RKO (cell line): Measurements from ENCODE around the gene HOXB3.
A peak's percentile ranks its signal among the peaks of the same experiment; 100 is the strongest.
"Not testable (repeated sequence)": the region's sequence is repeated elsewhere in the genome, so short reads cannot be mapped to it uniquely, and the experiment has no call there.

Experiments
- DNase-seq: peaks from one replicate; pipeline ENCODE4 v3.0.0-alpha.2; 2016; ENCODE audit warnings: low spot score

HOXB3 gene

DNA sequence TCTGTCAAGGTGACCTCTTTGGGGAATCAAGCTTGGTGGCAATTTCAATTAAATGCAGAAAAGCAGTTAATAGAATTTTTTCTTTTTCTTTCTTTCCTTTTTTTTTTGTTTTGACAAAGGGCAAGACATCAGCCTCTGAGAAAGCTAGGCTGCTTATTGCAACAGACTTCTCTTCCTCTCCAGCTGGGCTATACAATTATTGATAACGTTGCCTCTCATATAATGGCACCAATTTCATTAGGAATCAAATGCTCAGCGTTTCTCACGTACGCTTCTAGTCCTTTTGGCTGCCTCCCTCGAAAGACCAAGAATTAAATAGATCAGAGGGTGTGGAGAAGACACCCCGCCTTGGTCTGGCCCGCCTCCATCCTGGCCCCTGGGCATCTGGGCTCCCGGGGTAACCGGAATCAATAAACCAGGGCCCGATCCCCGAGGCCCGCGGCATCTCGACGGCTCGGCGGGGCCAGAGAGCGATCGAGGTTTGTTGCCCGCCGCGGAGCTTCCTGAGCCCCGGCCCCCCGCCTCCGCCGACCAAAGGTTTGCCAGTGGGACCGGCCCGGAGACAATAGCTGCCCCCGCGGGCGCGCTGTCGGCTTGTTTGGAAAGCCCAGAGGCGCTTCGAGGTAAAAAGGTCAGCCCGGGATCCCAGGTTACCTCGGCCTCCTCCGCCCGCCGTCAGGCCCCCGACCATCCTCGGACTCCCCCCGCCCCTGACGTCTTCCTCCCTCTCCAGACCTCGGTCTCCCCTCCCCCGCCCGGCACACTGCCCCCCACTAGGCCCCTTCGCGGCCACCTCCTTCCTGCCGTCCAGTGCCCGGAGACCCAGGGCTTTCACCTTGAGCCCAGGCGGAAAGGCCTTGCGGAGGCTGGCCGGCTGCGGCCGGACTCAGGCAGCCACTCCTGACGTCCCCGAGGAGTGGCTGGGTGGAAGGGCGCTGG lies 63.2 kb downstream of the HOXB3 start:
- DNase-seq, result no peak

DNA sequence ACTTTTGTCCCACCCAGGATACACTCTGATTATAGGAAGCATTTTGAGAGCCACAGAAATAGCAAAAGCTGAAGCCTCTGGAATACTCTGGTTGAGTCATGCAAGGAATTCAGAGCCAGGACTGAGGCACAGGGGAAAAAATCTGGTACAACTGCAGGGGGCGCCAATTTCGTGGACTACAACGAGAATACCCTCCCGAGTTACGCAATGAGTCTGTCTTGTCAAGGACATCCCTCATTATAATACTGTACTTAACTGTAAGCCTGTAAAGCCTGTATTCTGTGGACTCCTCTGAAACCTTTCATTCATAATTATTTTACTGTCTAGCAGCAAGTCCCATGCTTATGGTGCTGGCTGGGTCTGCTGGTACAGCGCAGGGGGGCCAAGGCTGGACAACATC lies 67.0 kb downstream of the HOXB3 start:
- DNase-seq, result no peak

DNA sequence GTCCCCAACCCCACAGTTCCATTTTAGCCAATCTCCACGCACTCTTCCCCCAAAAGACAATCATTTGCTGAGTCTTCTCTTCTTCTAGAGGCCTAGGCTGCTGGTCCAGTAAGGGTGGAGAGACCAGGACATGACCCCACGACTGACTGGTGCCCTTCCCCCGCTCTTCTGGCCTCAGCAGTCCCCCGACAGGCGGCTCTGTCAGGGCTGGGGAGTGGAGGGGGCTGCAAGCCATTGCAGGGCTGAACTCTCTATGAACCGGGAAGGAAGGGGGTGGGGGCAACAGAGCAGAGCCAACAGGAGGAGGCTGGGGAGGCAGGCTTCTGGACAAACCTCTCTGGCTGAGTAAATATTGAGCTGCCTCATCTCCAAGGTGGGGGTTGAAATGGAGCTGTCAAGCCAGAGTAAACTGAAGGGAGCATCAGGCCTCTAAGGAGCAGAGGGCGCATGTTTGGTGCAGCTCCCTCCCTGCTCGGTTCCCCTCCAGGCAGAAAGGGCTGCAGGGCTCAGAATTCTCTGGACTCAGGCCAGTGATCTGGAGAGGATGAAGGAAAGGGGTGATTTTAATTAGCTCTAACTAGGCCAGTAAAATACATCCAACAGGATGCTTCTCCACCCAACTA lies 67.9 kb downstream of the HOXB3 start:
- DNase-seq, result no peak

DNA sequence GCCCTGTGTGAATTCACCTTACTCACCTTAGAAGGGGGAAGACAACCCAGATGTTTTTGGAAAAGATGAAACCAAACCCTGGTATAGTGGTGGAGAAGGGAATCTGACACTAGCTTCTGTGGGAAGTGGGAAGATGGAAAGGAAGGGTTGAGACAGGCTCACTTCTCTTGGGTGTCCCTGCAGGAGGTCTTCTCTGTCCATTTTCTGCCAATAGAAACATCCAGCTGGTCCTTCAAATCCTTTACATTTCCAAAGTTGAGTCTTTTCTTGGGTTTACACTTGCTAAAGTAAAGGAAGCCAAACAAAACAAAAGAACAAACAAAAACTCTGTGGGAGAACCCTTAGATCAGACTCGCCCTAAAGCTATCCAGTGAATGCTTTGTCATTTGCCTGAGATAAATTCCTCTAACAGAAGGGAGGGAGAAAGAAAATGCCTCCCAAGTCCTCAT lies 69.4 kb downstream of the HOXB3 start:
- DNase-seq, result no peak

DNA sequence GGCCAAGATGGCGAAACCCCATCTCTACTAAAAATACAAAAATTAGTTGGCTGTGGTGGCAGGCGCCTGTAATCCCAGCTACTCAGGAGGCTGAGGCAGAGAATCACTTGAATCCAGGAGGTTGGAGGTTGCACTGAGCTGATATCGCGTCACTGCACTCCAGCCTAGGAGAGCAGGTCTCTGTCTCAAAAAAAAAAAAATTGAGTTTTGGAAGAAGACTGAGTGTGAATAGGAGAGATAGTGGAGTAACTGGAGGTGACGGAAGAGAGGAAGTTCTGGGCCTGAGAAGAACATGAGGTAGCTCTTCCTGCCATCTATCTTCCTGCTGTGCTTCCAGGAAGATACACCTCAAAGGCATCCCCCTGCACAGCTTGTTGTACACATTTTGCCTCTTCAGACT lies 70.6 kb downstream of the HOXB3 start:
- no peak for DNase-seq

DNA sequence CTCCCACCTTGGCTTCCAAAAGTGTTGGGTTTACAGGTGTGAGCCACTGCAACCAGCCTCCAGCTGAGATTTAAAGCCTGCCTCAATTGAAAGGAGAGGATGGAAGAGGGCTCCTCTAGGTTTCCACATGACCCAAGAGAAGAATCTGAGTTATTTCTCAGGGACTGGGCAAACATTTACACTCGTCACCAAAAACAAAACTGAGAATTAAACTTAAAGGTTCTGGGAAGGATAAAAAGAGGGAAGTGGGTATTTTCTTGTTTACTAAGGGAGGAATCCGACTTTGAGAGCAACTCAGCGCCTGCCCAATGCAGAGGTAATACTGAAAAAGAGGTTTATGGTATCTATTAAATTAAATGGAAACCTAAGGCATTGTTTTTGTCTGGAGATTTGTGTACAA lies 72.6 kb downstream of the HOXB3 start:
- no peak for DNase-seq

DNA sequence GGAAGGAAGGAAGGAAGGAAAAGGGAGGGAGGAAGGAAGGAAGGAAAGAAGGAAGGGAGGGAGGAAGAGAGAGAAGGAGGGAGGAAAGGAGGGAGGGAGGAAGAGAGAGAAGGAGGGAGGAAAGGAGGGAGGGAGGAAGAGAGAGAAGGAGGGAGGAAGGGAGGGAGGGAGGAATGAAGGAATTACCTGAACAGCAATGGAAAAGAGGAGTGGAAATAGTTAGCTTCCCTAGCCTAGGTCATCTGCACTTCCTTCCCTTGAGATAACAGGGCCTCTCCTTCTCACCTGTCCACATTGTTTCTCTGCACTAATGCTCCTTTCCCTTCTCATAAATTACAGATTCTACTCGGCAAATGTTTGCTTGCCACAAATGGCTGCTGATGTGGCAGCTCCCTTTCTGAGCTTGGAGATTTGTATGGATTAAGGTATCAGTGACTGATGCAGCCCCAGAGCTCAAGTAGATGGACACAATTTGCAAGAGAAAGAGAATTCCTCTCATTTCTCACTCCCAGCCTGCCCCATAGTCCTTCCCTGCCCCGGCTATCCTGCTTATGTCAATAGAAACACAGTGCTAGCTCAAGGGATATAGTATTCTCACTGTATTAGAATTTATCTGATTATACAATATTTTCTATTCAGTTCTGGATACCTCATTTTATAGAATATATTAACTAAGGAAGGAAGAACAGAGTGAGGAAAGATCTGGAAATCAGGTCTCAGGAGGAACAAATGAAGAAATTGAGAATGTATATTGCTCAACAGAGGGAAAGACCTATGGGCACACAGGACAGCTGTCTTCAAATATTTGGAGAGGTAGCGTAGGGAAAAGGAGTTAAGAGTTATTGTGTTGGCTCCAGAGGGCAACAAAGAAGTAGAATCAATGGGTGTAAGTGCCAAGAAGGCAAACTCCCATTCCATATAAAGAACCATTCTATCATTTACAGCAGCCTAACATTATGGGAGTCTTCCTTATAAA lies 73.8 kb downstream of the HOXB3 start:
- no peak for DNase-seq

DNA sequence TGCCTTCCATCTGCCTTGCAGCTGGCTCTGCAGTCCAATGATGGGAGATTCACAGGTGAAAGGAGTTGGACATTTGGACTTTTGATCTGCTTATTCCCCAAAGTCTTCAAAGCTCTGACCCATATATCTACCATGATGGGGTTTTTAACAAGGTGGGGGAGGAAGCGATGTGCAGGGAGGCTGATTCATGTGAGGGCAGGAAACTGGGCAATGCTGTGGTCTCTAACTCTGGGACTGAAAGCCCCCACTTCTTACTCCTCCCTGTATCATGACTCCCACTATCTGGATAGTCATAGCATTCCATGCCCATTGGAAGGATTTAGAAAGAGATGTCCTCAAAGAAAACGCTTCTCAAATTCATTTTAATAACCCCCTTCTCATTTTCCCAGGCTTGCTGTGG lies 75.6 kb downstream of the HOXB3 start:
- no peak for DNase-seq

DNA sequence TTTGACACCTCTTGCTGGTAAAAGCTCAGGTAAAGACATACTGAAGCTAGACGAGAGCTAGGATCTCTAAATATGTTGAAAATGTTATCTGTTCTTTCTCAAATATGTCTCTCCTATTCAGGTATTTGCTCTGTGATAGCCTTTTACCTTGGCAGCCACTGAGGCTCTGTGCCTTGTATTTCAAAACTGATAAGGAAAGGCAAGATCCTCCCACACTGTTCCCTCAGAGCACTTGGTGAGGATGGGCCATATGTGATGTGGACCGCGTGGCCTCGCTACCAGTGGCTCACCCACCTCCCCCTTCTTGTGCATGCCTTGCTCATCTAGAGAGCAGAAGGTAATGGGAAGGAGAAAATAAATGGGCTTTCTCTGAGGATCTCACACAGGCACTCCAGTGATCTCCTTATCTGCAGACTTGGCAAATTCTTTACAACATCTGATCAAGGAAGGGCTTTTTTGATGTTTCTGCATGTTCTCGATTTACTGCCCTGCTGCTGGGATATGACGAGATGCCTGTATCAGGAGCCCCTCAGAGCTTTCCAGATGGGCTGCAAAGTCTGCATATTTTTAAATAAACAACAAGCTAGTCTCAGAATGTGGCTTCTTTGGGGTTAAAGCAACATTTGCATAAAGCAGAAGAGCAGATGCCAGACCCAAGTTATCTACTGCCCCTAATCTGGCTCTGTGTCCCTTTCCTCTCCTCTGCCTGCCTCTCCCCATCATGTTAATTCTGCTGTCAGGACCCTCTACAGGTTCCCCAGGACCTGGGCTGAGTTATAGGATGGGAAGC lies 76.2 kb downstream of the HOXB3 start:
- DNase-seq, result no peak

DNA sequence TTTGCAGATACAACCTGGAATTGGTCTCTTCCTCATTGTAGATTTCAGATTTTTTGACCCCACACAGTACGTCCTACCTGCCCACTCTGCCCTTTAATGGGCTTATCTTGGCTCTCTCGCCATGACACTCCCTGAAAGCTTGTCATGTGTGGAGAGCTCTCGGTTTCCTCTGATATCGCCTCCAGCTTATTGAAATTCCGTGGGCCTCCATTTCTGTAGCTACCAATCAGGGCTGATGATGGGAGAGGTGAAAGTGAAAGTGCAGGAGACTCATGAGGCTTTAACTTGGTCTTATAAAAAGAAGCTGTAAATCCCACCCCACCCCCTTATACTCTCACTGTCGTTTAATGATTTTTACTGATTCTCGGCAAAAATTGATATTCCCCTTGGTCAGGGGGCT lies 76.9 kb downstream of the HOXB3 start:
- DNase-seq, result no peak

DNA sequence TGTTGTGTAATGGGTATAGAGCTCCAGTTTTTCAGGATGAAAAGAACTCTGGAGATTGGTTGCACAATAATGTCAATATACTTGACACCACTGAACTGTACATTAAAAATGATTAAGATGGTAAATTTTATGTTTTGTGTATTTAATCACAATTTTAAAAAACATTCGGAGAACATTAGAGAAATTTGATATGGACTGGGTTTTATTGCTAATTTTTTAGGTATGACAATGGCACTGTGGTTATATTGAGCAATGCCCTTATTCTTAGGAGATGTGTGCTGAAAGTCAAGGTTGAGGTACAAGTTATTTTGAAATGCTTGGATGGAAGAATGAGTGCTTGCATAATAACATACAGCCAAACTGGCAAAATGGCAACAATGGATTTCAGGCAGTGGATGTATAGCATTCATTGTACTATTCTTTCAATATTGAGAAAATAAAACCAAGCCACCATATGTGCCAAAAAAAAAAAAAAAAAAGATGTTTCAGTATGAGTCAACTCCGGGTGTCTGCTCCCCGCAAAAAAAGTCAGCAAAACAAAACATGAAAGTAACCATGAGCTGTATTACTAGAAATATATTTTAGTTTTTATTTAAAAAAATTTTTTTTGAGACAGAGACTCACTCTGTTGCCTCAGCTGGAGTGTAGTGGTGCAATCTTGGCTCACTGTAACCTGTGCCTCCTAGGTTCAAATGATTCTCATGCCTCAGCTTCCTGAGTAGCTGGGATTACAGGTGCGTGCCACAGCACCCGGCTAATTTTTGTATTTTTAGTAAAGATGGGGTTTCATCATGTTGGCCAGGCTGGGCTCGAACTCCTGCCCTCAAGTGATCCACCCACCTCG lies 79.1 kb downstream of the HOXB3 start:
- DNase-seq, result no peak

DNA sequence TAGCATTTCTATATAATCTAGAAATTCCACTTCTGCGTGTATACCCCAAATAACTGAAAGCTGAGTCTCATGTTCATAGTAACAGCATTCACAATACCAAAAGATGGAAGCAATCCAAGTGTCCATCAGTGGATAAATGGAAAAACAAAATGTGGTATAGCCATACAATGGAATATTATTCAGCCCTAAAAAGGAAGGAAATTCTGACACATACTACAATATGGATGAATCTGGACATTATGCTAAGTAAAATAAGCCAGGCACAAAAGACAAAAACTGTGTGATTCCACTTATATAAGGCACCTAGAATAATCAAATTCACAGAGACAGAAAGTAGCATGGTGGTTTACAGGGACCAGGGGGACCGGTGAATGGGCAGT lies 79.7 kb downstream of the HOXB3 start:
- no peak for DNase-seq

DNA sequence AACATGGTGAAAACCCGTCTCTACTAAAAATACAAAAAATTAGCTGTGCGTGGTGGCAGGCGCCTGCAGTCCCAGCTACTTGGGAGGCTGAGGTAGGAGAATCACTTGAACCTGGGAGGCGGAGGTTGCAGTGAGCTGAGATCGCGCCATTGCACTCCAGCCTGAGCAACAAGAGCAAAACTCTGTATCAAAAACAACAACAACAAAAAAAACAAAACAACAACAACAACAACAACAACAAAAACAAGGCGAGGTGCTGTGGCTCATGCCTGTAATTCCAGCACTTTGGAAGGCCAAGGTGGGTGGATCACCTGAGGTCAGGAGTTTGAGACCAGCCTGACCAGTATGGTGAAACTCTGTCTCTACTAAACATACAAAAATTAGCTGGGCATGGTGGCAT lies 80.3 kb downstream of the HOXB3 start:
- not testable (repeated sequence) for DNase-seq

DNA sequence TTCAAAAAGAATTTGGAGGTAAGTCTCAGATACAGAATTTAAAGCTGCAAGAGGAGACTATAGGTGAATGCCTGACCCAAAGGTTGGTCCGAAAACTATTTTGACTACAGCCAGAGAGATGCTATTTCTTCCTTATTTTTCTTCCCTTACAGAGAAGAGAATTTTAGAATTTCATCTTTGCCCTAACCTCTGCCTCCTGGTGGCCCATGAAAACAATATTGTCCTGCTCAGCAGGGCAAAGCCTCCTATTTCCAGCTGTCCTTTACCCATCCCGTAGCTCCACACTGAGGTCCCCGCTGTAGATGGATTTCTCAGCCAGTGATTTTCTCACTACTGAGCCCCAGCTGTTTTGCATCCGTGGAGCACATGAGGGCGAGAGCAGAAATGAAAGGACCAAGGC lies 83.8 kb downstream of the HOXB3 start:
- no peak for DNase-seq

DNA sequence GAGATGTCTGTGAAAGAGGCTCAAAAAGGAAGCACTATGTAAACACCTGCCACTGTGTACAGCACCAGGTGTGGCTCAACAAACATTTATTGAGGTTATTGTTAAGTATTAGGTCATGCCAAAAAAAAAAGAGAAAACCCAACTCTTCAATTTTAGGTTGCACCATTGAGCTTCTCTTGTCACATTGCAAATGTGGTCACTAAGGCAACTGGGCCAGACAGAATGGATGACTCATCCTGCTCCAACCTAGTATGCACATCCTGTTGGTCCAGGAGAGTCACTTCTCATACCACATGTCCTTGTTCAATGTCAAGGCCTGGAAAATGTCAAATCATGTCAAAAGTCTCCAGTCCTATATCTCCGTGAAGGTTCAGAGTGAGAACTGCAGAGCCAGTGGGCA lies 84.3 kb downstream of the HOXB3 start:
- peak; percentile 85 for DNase-seq

DNA sequence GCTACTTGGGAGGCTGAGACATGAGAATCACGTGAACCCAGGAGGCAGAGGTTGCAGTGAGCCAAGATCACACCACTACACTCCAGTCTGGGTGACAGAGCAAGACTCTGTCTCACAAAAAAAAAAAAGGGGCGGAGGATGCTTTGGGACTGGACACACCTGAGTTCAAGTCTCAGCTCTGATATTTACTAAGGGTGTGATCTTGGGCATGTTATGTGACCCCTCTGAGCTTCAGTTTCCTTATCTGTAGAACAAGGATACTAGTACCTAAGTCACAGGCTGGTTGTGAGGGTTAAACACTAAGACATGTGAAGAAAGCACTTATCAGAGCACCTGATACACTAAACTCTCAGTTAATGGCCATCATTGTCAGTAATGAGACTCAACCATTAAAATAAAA lies 85.1 kb downstream of the HOXB3 start:
- DNase-seq, result no peak

DNA sequence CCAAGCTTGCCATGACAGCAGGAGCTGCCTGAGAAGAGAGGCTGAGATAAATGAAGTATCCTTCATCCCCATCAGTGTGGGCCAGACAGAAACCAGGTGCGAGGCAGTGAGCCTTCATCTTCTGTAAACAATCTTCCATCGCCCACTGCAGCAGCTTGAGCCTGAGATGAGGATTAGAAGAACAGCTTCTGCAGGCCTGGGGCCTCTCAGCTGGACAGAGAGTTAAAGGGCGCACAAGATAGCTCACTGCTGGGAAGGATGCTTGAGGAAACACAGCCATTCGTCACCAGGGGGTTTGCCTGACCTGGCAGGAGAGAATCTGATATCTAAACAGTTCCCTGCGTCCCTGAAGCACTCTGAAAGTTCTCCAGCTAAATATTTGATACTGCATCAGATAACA lies 86.3 kb downstream of the HOXB3 start:
- DNase-seq, result no peak

DNA sequence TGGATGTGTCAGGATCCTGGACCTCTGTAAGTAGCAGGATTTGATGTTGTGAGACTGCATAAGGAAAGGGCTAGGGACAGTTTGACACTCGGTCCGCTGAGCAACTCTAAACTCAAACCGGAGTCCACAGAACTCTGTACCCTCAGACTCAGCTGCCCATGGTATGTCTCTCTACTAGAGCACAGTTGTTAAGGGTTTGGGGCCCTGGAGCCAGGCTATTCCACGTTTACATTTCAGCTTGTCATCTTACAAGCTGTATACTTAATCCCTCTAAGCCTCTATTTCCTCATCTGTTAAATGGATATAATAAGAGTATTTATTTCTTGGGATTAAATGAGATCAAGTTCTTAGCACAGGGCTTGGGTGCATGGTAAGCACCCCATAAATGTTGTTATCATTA lies 87.1 kb downstream of the HOXB3 start:
- no peak for DNase-seq

DNA sequence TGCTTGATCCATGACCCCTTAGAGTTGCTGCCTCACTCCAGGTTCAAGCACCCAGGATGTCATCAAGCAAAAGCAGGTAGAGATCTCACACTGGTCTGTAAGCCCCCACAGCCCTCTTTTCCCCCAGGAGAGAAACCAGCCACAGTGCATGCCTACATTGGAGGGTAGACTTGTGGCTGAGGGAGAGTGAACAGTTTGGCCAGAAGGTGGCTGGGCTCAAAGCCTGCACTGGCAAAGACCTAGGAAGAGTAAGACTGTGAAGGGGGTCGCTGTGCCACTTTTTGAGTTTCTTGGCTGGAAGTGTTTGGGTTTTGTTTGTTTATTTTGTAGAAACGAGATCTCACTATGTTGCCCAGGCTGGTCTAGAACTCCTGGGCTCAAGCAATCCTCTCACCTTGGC lies 87.7 kb downstream of the HOXB3 start:
- no peak for DNase-seq
